HL-60 (cell line): ENCODE measurements around the gene KCNQ5.
A peak's percentile ranks its signal among the peaks of the same experiment; 100 is the strongest.

Source experiments
- DNase-seq, 2 experiments: peaks; one replicate each; pipeline ENCODE4 v3.0.0-alpha.2; 2010 to 2020; ENCODE audit warnings: low read depth in 1 of 2, low spot score in 1 of 2
- H3K27ac ChIP-seq: fragments of 250-450 bp; sonication (Bioruptor Pico); replicated peaks from 2 replicates; pipeline ENCODE4 v1.5.1; 2020; ENCODE audit warnings: mild to moderate bottlenecking, moderate library complexity
- H3K27me3 ChIP-seq: fragments of 250-450 bp; sonication (Bioruptor Pico); 2 replicates; pipeline ENCODE4 v1.5.1; 2021; ENCODE audit warnings: mild to moderate bottlenecking, moderate library complexity; ENCODE audit not compliant: insufficient read depth, poor library complexity, severe bottlenecking
- H3K4me3 ChIP-seq: replicated peaks from 2 replicates; pipeline ENCODE4 v1.5.1; 2011; ENCODE audit warnings: mild to moderate bottlenecking, control low read depth, low read length; ENCODE audit not compliant: insufficient read depth
- GABPA ChIP-seq: IDR thresholded peaks from 2 replicates; pipeline ENCODE4 v1.6.1; 2012; ENCODE audit warnings: low read depth
- POLR2AphosphoS5 ChIP-seq: IDR thresholded peaks from 2 replicates; pipeline ENCODE4 v1.6.1; 2012; ENCODE audit warnings: low read depth
- REST ChIP-seq: IDR thresholded peaks from 2 replicates; pipeline ENCODE4 v1.6.1; 2012; ENCODE audit warnings: low read depth; ENCODE audit not compliant: insufficient replicate concordance
- SPI1 ChIP-seq: IDR thresholded peaks from 2 replicates; pipeline ENCODE4 v1.6.1; 2012; ENCODE audit warnings: low read depth, mild to moderate bottlenecking, borderline replicate concordance
- TF ChIP-seq, protein P1 (sequence below): IDR thresholded peaks from one replicate; pipeline ENCODE4 v1.5.1; 2011; ENCODE audit warnings: low read length, control low read depth, inconsistent platforms; ENCODE audit not compliant: insufficient read depth

Gene KCNQ5

GRCh38 chr6:72616406-72617015 lies 5.4 kb upstream of the KCNQ5 start:
- Histone ChIP-seq H3K27ac (no peak overlapping the region), H3K4me3 (no peak overlapping the region), H3K27me3 (no peaks in the 10 kb centered on the region)
- DNase-seq = peak in 1 of 2 experiments; percentile 23
- TF ChIP-seq, protein P1, sequence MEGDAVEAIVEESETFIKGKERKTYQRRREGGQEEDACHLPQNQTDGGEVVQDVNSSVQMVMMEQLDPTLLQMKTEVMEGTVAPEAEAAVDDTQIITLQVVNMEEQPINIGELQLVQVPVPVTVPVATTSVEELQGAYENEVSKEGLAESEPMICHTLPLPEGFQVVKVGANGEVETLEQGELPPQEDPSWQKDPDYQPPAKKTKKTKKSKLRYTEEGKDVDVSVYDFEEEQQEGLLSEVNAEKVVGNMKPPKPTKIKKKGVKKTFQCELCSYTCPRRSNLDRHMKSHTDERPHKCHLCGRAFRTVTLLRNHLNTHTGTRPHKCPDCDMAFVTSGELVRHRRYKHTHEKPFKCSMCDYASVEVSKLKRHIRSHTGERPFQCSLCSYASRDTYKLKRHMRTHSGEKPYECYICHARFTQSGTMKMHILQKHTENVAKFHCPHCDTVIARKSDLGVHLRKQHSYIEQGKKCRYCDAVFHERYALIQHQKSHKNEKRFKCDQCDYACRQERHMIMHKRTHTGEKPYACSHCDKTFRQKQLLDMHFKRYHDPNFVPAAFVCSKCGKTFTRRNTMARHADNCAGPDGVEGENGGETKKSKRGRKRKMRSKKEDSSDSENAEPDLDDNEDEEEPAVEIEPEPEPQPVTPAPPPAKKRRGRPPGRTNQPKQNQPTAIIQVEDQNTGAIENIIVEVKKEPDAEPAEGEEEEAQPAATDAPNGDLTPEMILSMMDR = peak; percentile 45
- TF ChIP-seq REST (no peak), POLR2AphosphoS5 (no peak), SPI1 (no peak), GABPA (no peak)

DNA sequence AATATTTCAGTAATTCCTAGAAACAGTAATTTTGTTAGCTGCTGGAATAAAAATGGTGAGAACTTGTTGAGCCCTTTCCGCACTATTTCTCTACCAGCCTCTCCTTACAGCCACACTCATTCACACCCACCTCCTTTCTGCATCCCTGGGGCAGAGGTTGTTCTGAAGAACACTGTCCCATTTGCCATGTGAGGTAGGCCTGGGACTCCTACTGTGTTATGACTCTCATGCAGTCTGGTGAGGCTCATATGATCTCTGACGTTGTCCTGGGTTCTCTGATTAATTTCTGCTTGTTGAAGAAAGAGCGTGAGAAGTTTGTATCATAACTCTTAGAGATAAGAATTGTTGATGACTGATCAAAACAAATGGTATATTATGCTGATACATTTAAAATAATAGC lies 4.1 kb upstream of the KCNQ5 start:
- H3K27me3 ChIP-seq = no peaks in the 10 kb centered on the region
- DNase-seq = no peak
- no peak overlapping the region for H3K4me3 ChIP-seq
- no peak overlapping the region for H3K27ac ChIP-seq
- TF ChIP-seq, protein P1 = no peak

DNA sequence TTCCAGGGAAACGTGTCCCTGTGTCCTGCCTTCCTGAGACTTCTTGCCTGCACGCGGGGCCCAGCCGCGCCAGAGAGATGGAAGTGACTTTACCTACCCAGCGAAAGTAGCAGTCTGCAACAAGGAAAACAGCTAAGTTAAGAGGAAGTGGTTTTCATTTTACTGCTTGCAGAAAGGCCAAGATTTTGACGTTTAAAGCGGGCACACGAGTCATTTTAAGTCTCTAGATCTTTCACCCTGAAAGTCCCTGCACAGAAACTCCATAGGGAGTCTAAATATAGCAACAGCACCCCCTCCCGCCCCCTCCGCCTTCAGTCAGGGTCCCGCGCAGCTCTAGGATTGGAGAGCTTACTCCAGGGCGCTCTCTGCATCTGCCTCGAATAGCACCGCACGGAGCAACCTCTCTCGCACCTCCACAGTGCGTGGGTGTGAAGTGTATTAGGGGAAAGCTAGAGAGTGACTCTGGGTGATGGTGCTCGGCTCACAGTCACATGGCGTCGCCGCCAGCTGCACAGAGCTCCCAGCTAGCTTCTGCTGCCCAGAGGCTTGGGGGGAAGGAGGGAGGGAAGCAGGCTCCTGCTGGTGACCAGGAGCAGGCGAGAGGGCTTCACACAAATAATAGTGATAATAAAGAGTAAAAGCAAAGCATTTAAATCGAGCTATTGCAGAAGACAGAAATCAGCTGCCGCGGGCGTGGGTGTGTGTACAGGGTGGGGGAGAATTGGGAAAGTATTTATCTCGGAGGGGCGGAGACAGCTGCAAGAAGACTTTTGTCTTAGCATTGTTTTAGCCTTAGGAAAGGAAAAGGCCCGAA lies 1.8 kb upstream of the KCNQ5 start:
- H3K27ac ChIP-seq = peak overlapping the region; percentile 98
- peak in 1 of 2 experiments; percentile 69 for DNase-seq
- H3K27me3 ChIP-seq = no peaks in the 10 kb centered on the region
- peak overlapping the region; percentile 63 for H3K4me3 ChIP-seq
- TF ChIP-seq REST (no peak), POLR2AphosphoS5 (peak; percentile 60), SPI1 (peak; percentile 90), GABPA (no peak)
- TF ChIP-seq, protein P1 = no peak
